Smooth muscle cell (in vitro differentiated cells): Measurements from ENCODE around the gene JADE1. TPM values are rescaled to one million over a fixed set of nuclear protein-coding genes. Genes with fewer than 3 reads are reported as not detected.

Source experiments
- DNase-seq: peaks from one replicate; lab custom pipeline; 2025; ENCODE audit not compliant: unreplicated experiment; lab: John Stamatoyannopoulos, UW
- H2AFZ ChIP-seq: fragments of 200-600 bp; sonication (generic); 2 replicates; pipeline ENCODE4 v1.6.0; 2016; ENCODE audit warnings: antibody characterized with exemption, low read depth, mild to moderate bottlenecking
- H3F3A ChIP-seq: fragments of 200-600 bp; sonication (generic); 2 replicates; pipeline ENCODE4 v1.6.0; 2017; ENCODE audit warnings: antibody characterized with exemption, low read depth
- H3K27ac ChIP-seq: fragments of 200-600 bp; sonication (generic); 2 replicates; pipeline ENCODE4 v1.5.1; 2016; ENCODE audit warnings: low read depth, mild to moderate bottlenecking
- H3K27me3 ChIP-seq: fragments of 200-600 bp; sonication (generic); 2 replicates; pipeline ENCODE4 v1.6.1; 2016; ENCODE audit warnings: low read depth, mild to moderate bottlenecking
- H3K36me3 ChIP-seq: fragments of 200-600 bp; sonication (generic); 2 replicates; pipeline ENCODE4 v1.5.1; 2016; ENCODE audit warnings: low read depth
- H3K4me1 ChIP-seq: fragments of 200-600 bp; sonication (generic); 2 replicates; pipeline ENCODE4 v1.5.1; 2016; ENCODE audit warnings: low read depth
- H3K4me2 ChIP-seq: fragments of 200-600 bp; sonication (generic); 2 replicates; pipeline ENCODE4 v1.6.0; 2016; ENCODE audit warnings: mild to moderate bottlenecking
- H3K4me3 ChIP-seq: fragments of 200-600 bp; sonication (generic); 2 replicates; pipeline ENCODE4 v1.5.1; 2016; ENCODE audit warnings: mild to moderate bottlenecking
- H3K79me2 ChIP-seq: fragments of 200-600 bp; sonication (generic); 2 replicates; pipeline ENCODE4 v1.6.0; 2016; ENCODE audit warnings: low read depth, mild to moderate bottlenecking
- H3K9ac ChIP-seq: fragments of 200-600 bp; sonication (generic); 2 replicates; pipeline ENCODE4 v1.6.0; 2016; ENCODE audit warnings: low read depth
- H3K9me3 ChIP-seq: fragments of 200-600 bp; sonication (generic); replicated peaks from 2 replicates; pipeline ENCODE4 v1.5.1; 2016; ENCODE audit warnings: low read depth
- H4K20me1 ChIP-seq: fragments of 200-600 bp; sonication (generic); 2 replicates; pipeline ENCODE4 v1.6.0; 2016; ENCODE audit warnings: low read depth
- CTCF ChIP-seq: fragments of 200-600 bp; sonication (generic); IDR thresholded peaks from 2 replicates; pipeline ENCODE4 v1.5.1; 2017; ENCODE audit warnings: borderline replicate concordance, mild to moderate bottlenecking, antibody characterized with exemption; ENCODE audit not compliant: insufficient read depth, poor library complexity, severe bottlenecking
- WGBS: methylation state at CpG from one replicate; pipeline ENCODE4 v1.1.7; 2016; ENCODE audit warnings: low lambda C conversion rate; 5-methylcytosine and 5-hydroxymethylcytosine counted together
- polyA plus RNA-seq: library from polyadenylated mRNA; unstranded; fragments of >200 nt; fragmentation: Nextera tagmentation; extraction: Ambion mirVana; gene quantifications from 2 replicates; pipeline ENCODE4 v1.2.1, GENCODE V29; 2016
- total RNA-seq: library from RNA; depleted of rRNA; stranded (reverse); fragments of >200 nt; gene quantifications from 2 replicates; pipeline ENCODE4 v1.2.3, GENCODE V29; 2014

The JADE1 gene
- total and polyA plus RNA-seq, 2 experiments from 2014 or later = 7.4 to 9.8 TPM

GRCh38 chr4:128776794-128777216 is 32.7 kb upstream of the JADE1 start:
- no peak overlapping the region for H3K4me3 ChIP-seq
- peak; percentile 11 for DNase-seq
- no peaks in the 10 kb centered on the region for H3F3A ChIP-seq
- H3K27me3 ChIP-seq = no peaks in the 10 kb centered on the region
- H3K4me2 ChIP-seq = peak overlapping the region; percentile 52
- peak overlapping the region; percentile 51 for H3K27ac ChIP-seq
- peak overlapping the region; percentile 20 for H2AFZ ChIP-seq
- H3K9me3 ChIP-seq = no peaks in the 10 kb centered on the region
- WGBS = 8% methylated on average over 3 of the region's 3 CpGs
- no peak for TF ChIP-seq CTCF
- no peaks in the 10 kb centered on the region for H4K20me1 ChIP-seq
- H3K36me3 ChIP-seq = no peaks in the 10 kb centered on the region
- no peak overlapping the region for H3K9ac ChIP-seq
- H3K4me1 ChIP-seq = no peaks in the 10 kb centered on the region
- no peaks in the 10 kb centered on the region for H3K79me2 ChIP-seq

GRCh38 chr4:128780688-128781087 is 28.8 kb upstream of the JADE1 start:
- no peak overlapping the region for H3K9ac ChIP-seq
- 92% methylated on average over 1 of the region's 1 CpG for WGBS
- TF ChIP-seq CTCF = no peak

GRCh38 chr4:128782076-128782715 is 27.3 kb upstream of the JADE1 start:
- Histone ChIP-seq H2AFZ (no peak overlapping the region), H3K9me3 (no peaks in the 10 kb centered on the region), H3K4me1 (no peaks in the 10 kb centered on the region), H3F3A (no peaks in the 10 kb centered on the region), H3K27me3 (no peaks in the 10 kb centered on the region), H3K4me2 (no peak overlapping the region), H3K9ac (no peak overlapping the region), H3K4me3 (no peak overlapping the region), H4K20me1 (no peaks in the 10 kb centered on the region), H3K79me2 (no peaks in the 10 kb centered on the region), H3K27ac (no peak overlapping the region), H3K36me3 (no peaks in the 10 kb centered on the region)
- DNase-seq = no peak
- TF ChIP-seq CTCF = no peak
- WGBS = 91% methylated on average over 3 of the region's 3 CpGs

More at GRCh38 chr4:128780688-128781087, 28.8 kb upstream of the JADE1 start:
- Histone ChIP-seq H3F3A (no peaks in the 10 kb centered on the region), H3K27ac (no peak overlapping the region), H3K4me1 (no peaks in the 10 kb centered on the region), H3K27me3 (no peaks in the 10 kb centered on the region), H2AFZ (no peak overlapping the region), H3K9me3 (no peaks in the 10 kb centered on the region), H3K36me3 (no peaks in the 10 kb centered on the region), H3K4me3 (no peak overlapping the region), H3K79me2 (no peaks in the 10 kb centered on the region), H4K20me1 (no peaks in the 10 kb centered on the region), H3K4me2 (no peak overlapping the region)
- no peak for DNase-seq
